ENCODE results near the gene CEP104. TPM values are rescaled to one million over a fixed set of nuclear protein-coding genes. Genes with fewer than 3 reads are reported as not detected.

Gene CEP104
- total RNA-seq, 1 donor from 2014 or later: 43.8 TPM

- Mint-ChIP-seq H3K27me3 (no peaks in the 10 kb centered on the region), H3K4me1 (ENCODE audit: low read depth) (no peaks in the 10 kb centered on the region), H3K9me3 (ENCODE audit: low read depth) (no peaks in the 10 kb centered on the region), H3K4me3 (ENCODE audit: low read depth) (no peak overlapping the region), H3K27ac (no peak overlapping the region), H3K36me3 (ENCODE audit: insufficient read depth) (peaks cover 45% of the 10 kb centered on the region)
- TF ChIP-seq CTCF (IDR thresholded peaks at IDR 0.05; ENCODE audit: unreplicated experiment): no peak
- no peak for DNase-seq (ENCODE audit: low spot score, unreplicated experiment)
Measured at GRCh38 chr1:3836421-3836820, 20.6 kb downstream of the CEP104 start.

GRCh38 chr1:3834701-3835100 lies 22.3 kb downstream of the CEP104 start:
- Mint-ChIP-seq H3K27ac (no peak overlapping the region), H3K27me3 (no peaks in the 10 kb centered on the region), H3K4me1 (ENCODE audit: low read depth) (no peaks in the 10 kb centered on the region), H3K4me3 (ENCODE audit: low read depth) (no peak overlapping the region), H3K36me3 (ENCODE audit: insufficient read depth) (peaks cover 41% of the 10 kb centered on the region), H3K9me3 (ENCODE audit: low read depth) (no peaks in the 10 kb centered on the region)
- TF ChIP-seq CTCF (IDR thresholded peaks at IDR 0.05; ENCODE audit: unreplicated experiment): no peak
- no peak for DNase-seq (ENCODE audit: low spot score, unreplicated experiment)

GRCh38 chr1:3831689-3832088 lies 25.3 kb downstream of the CEP104 start:
- no peak for DNase-seq (ENCODE audit: low spot score, unreplicated experiment)
- Mint-ChIP-seq H3K4me1 (ENCODE audit: low read depth) (no peaks in the 10 kb centered on the region), H3K27me3 (no peaks in the 10 kb centered on the region), H3K4me3 (ENCODE audit: low read depth) (no peak overlapping the region), H3K9me3 (ENCODE audit: low read depth) (no peaks in the 10 kb centered on the region), H3K36me3 (ENCODE audit: insufficient read depth) (peaks cover 20% of the 10 kb centered on the region), H3K27ac (no peak overlapping the region)
- TF ChIP-seq CTCF (IDR thresholded peaks at IDR 0.05; ENCODE audit: unreplicated experiment): no peak

GRCh38 chr1:3828391-3828790 lies 28.6 kb downstream of the CEP104 start:
- H3K4me1 Mint-ChIP-seq (ENCODE audit: low read depth): no peaks in the 10 kb centered on the region
- no peak overlapping the region for H3K27ac Mint-ChIP-seq
- no peak for TF ChIP-seq CTCF (IDR thresholded peaks at IDR 0.05; ENCODE audit: unreplicated experiment)
- peaks cover 20% of the 10 kb centered on the region for H3K36me3 Mint-ChIP-seq (ENCODE audit: insufficient read depth)
- H3K9me3 Mint-ChIP-seq (ENCODE audit: low read depth): no peaks in the 10 kb centered on the region
- no peaks in the 10 kb centered on the region for H3K27me3 Mint-ChIP-seq
- DNase-seq (ENCODE audit: low spot score, unreplicated experiment): no peak
- no peak overlapping the region for H3K4me3 Mint-ChIP-seq (ENCODE audit: low read depth)

GRCh38 chr1:3827813-3828307 lies 29.2 kb downstream of the CEP104 start:
- no peak for DNase-seq (ENCODE audit: low spot score, unreplicated experiment)
- H3K27ac Mint-ChIP-seq: no peak overlapping the region
- no peak overlapping the region for H3K4me3 Mint-ChIP-seq (ENCODE audit: low read depth)
- no peaks in the 10 kb centered on the region for H3K4me1 Mint-ChIP-seq (ENCODE audit: low read depth)
- peaks cover 19% of the 10 kb centered on the region for H3K36me3 Mint-ChIP-seq (ENCODE audit: insufficient read depth)
- H3K27me3 Mint-ChIP-seq: no peaks in the 10 kb centered on the region
- no peak for TF ChIP-seq CTCF (IDR thresholded peaks at IDR 0.05; ENCODE audit: unreplicated experiment)
- H3K9me3 Mint-ChIP-seq (ENCODE audit: low read depth): no peaks in the 10 kb centered on the region

Data from progenitor cell of endocrine pancreas (in vitro differentiated cells).